Testis (tissue), 3 donors: ENCODE results near the gene MBLAC1. TPM values are rescaled to one million over a fixed set of nuclear protein-coding genes. Genes with fewer than 3 reads are reported as not detected.
A peak's percentile ranks its signal among the peaks of the same experiment; 100 is the strongest.

Experiments used
- DNase-seq: peaks from one replicate; pipeline ENCODE4 v3.0.0-alpha.2; 2019
- H3K27ac ChIP-seq, 2 donors: fragments of 200-600 bp; sonication (generic); one replicate each; pipeline ENCODE4 v1.5.1; 2019
- H3K27me3 ChIP-seq: fragments of 200-600 bp; sonication (generic); one replicate; pipeline ENCODE4 v1.5.1; 2019
- H3K36me3 ChIP-seq: fragments of 200-600 bp; sonication (generic); one replicate; pipeline ENCODE4 v1.5.1; 2017; ENCODE audit warnings: low read depth; ENCODE audit errors: missing control alignments
- H3K4me1 ChIP-seq: fragments of 200-600 bp; sonication (generic); one replicate; pipeline ENCODE4 v1.5.1; 2019
- H3K4me3 ChIP-seq, 2 donors: fragments of 200-600 bp; sonication (generic); one replicate each; pipeline ENCODE4 v1.5.1; 2017 to 2019
- H3K9me3 ChIP-seq: fragments of 200-600 bp; sonication (generic); one replicate; pipeline ENCODE4 v1.5.1; 2017
- CTCF ChIP-seq, 3 experiments: fragments of 450-650 bp in 2 of 3; fragments of 200-600 bp in 1 of 3; sonication (generic) in 1 of 3; IDR thresholded peaks; one replicate each; pipeline ENCODE4 v1.5.1; 2016 to 2019; ENCODE audit warnings: antibody characterized with exemption in 3 of 3, mild to moderate bottlenecking in 2 of 3, moderate library complexity in 1 of 3
- POLR2A ChIP-seq: fragments of 450-650 bp; IDR thresholded peaks from one replicate; pipeline ENCODE4 v1.6.1; 2017; ENCODE audit warnings: antibody characterized with exemption, mild to moderate bottlenecking, moderate library complexity
- WGBS, 2 donors: methylation state at CpG; one replicate each; pipeline ENCODE4 v1.1.5; 2018; 5-methylcytosine and 5-hydroxymethylcytosine counted together
- intact Hi-C: fragments of 100-400 bp; cut with DNase I; formaldehyde crosslinking; loops from one replicate; pipeline ENCODE4 v1.15.1; 2023; ENCODE audit warnings: low total_unique reads
- polyA plus RNA-seq: library from polyadenylated mRNA; stranded (reverse); fragments of 350-450 nt; fragmentation: Illumina TruSeq; extraction: RNeasy Lipid Tissue Mini Kit (QIAGEN cat#74804); gene quantifications from one replicate; pipeline ENCODE4 v1.2.3, GENCODE V29; 2014; ENCODE audit warnings: low read depth, low replicate concordance; ENCODE audit not compliant: insufficient read depth
- total RNA-seq, 2 donors: library from RNA; depleted of rRNA; stranded (reverse); fragments of >200 nt; gene quantifications; one replicate each; pipeline ENCODE4 v1.2.3, GENCODE V29; 2016

Gene MBLAC1
- total and polyA plus RNA-seq, 3 donors from 2014 or later: 2.9 to 10.2 (median 7.2) TPM

GRCh38 chr7:100158229-100159098, 31.7 kb downstream of the MBLAC1 start, which contains the start of gene TRAPPC14:
TRAPPC14 (minus strand) TSS chr7:100158723; CDS start chr7:100158499, 224 bp downstream.
- Histone ChIP-seq H3K9me3 (no peaks in the 10 kb centered on the region), H3K36me3 (no peaks in the 10 kb centered on the region), H3K4me1 (peaks cover 8% of the 10 kb centered on the region), H3K27ac (peak within 1 kb of the TSS; percentile 73 to 77), H3K27me3 (no peaks in the 10 kb centered on the region), H3K4me3 (peak within 1 kb of the TSS; percentile 86 to 98)
- intact Hi-C loops: no loop called here
- 1% methylated on average over 20 to 87 of the region's 87 CpGs for WGBS, 2 donors
- TF ChIP-seq CTCF (IDR thresholded peaks at IDR 0.05) (no peak), POLR2A (no peak)
- peak; percentile 98 for DNase-seq

- H3K27me3 ChIP-seq: no peaks in the 10 kb centered on the region
- no peaks in the 10 kb centered on the region for H3K36me3 ChIP-seq
- 53 to 59% methylated on average over 7 of the region's 7 CpGs for WGBS, 2 donors
- no peaks in the 10 kb centered on the region for H3K9me3 ChIP-seq
- no peak for DNase-seq
- TF ChIP-seq CTCF (IDR thresholded peaks at IDR 0.05) (no peak), POLR2A (no peak)
- peak overlapping the region; percentile 86 to 98 for H3K4me3 ChIP-seq
- peaks cover 8% of the 10 kb centered on the region for H3K4me1 ChIP-seq
- intact Hi-C loops: no loop called here
- H3K27ac ChIP-seq: peak overlapping the region; percentile 73 to 77
Observed at GRCh38 chr7:100159099-100159623, 32.4 kb downstream of the MBLAC1 start.

- no peak for DNase-seq
- intact Hi-C loops: no loop called here
- WGBS, 2 donors: 80 to 82% methylated on average over 4 to 18 of the region's 18 CpGs
Observed at GRCh38 chr7:100160067-100160466, 33.3 kb downstream of the MBLAC1 start.

GRCh38 chr7:100163006-100163531, 36.3 kb downstream of the MBLAC1 start:
- no peak overlapping the region for H3K27ac ChIP-seq
- H3K36me3 ChIP-seq: no peaks in the 10 kb centered on the region
- H3K9me3 ChIP-seq: no peaks in the 10 kb centered on the region
- intact Hi-C loops: no loop called here
- DNase-seq: no peak
- 79 to 82% methylated on average over 6 of the region's 6 CpGs for WGBS, 2 donors
- no peak overlapping the region for H3K4me3 ChIP-seq
- no peaks in the 10 kb centered on the region for H3K27me3 ChIP-seq
- TF ChIP-seq POLR2A: no peak
- no peak for TF ChIP-seq CTCF (IDR thresholded peaks at IDR 0.05)
- H3K4me1 ChIP-seq: peaks cover 5% of the 10 kb centered on the region

More at GRCh38 chr7:100160067-100160466, 33.3 kb downstream of the MBLAC1 start:
- no peak overlapping the region for H3K27ac ChIP-seq
- H3K4me1 ChIP-seq: peaks cover 8% of the 10 kb centered on the region
- H3K36me3 ChIP-seq: no peaks in the 10 kb centered on the region
- no peaks in the 10 kb centered on the region for H3K27me3 ChIP-seq
- TF ChIP-seq POLR2A (no peak), CTCF (IDR thresholded peaks at IDR 0.05) (no peak)
- H3K9me3 ChIP-seq: no peaks in the 10 kb centered on the region
- H3K4me3 ChIP-seq: no peak overlapping the region
